Measurements from ENCODE around the gene HSD17B14.
"Not testable (repeated sequence)": the region's sequence is repeated elsewhere in the genome, so short reads cannot be mapped to it uniquely, and the experiment has no call there.

HSD17B14 gene

GRCh38 chr19:48874303-48875135 is 38.2 kb upstream of the HSD17B14 start:
- no peak for FAIRE-seq
- DNase-seq (ENCODE audit: insufficient read length, low spot score), result no peak

DNA sequence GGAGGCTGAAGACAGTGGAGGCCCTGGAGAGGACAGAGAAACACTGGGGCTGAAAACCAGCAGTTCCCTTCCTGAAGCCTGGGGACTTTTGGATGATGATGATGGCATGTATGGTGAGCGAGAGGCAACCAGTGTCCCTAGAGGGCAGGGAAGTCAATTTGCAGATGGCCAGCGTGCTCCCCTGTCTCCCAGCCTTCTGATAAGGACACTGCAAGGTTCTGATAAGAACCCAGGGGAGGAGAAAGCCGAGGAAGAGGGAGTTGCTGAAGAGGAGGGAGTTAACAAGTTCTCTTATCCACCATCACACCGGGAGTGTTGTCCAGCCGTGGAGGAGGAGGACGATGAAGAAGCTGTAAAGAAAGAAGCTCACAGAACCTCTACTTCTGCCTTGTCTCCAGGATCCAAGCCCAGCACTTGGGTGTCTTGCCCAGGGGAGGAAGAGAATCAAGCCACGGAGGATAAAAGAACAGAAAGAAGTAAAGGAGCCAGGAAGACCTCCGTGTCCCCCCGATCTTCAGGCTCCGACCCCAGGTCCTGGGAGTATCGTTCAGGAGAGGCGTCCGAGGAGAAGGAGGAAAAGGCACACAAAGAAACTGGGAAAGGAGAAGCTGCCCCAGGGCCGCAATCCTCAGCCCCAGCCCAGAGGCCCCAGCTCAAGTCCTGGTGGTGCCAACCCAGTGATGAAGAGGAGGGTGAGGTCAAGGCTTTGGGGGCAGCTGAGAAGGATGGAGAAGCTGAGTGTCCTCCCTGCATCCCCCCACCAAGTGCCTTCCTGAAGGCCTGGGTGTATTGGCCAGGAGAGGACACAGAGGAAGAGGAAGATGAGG is 37.4 kb upstream of the HSD17B14 start:
- no peak for FAIRE-seq
- no peak for DNase-seq (ENCODE audit: insufficient read length, low spot score)
- TF ChIP-seq POLR2AphosphoS5 (IDR thresholded peaks at IDR 0.05; ENCODE audit: low read depth, low read length), result no peak; the same call in 1 of the 2 replicates
- no peak for TF ChIP-seq SPI1 (IDR thresholded peaks at IDR 0.05; ENCODE audit: low read depth, low read length)
- TF ChIP-seq POU2F2 (IDR thresholded peaks at IDR 0.05; ENCODE audit: low read depth, low read length), result no peak
- no peak for TF ChIP-seq PAX5 (IDR thresholded peaks at IDR 0.05; ENCODE audit: insufficient read depth, low read length, severe bottlenecking)
- TF ChIP-seq TAF1 (IDR thresholded peaks at IDR 0.05; ENCODE audit: low read depth, low read length), result no peak; the same call in 1 of the 2 replicates
- no peak; the same call in 1 of the 2 replicates for TF ChIP-seq POLR2A (IDR thresholded peaks at IDR 0.05; ENCODE audit: low read depth, low read length)

More at GRCh38 chr19:48874303-48875135, 38.2 kb upstream of the HSD17B14 start:
- TF ChIP-seq TAF1 (IDR thresholded peaks at IDR 0.05; ENCODE audit: low read depth, low read length) (no peak), POLR2A (IDR thresholded peaks at IDR 0.05; ENCODE audit: low read depth, low read length) (no peak), PAX5 (IDR thresholded peaks at IDR 0.05; ENCODE audit: insufficient read depth, low read length, severe bottlenecking) (no peak), POU2F2 (IDR thresholded peaks at IDR 0.05; ENCODE audit: low read depth, low read length) (no peak), SPI1 (IDR thresholded peaks at IDR 0.05; ENCODE audit: low read depth, low read length) (no peak), POLR2AphosphoS5 (IDR thresholded peaks at IDR 0.05; ENCODE audit: low read depth, low read length) (no peak; the same call in 1 of the 2 replicates)

DNA sequence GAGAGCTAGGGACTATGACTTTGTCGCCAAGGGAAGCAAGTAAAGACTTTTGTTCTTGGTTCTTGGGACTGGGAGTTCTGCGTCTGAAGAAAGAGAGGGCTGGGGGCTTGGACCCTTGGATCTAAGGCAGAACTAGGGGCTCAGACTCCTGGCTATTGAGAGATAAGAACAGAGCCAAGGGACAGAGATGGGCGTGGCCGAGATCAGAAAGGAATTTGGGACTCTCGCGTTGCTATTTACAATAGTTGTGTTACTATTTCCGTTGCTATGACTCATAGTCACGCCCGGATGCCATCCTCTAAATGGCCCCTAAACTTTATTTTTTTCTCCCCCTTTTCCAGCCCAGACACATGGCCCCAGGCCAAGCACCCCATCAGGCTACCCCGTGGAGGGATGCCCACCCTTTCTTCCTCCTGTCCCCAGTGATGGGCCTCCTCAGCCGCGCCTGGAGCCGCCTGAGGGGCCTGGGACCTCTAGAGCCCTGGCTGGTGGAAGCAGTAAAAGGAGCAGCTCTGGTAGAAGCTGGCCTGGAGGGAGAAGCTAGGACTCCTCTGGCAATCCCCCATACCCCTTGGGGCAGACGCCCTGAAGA is 36.7 kb upstream of the HSD17B14 start:
- FAIRE-seq, result no peak
- TF ChIP-seq TAF1 (IDR thresholded peaks at IDR 0.05; ENCODE audit: low read depth, low read length) (peak; percentile 17; the same call in 1 of the 2 replicates), POLR2A (IDR thresholded peaks at IDR 0.05; ENCODE audit: low read depth, low read length) (peak; percentile 17), POLR2AphosphoS5 (IDR thresholded peaks at IDR 0.05; ENCODE audit: low read depth, low read length) (no peak), SPI1 (IDR thresholded peaks at IDR 0.05; ENCODE audit: low read depth, low read length) (no peak), PAX5 (IDR thresholded peaks at IDR 0.05; ENCODE audit: insufficient read depth, low read length, severe bottlenecking) (peak; percentile 80)
- peak; percentile 47 for DNase-seq (ENCODE audit: insufficient read length, low spot score)

GRCh38 chr19:48872182-48872883 is 36.0 kb upstream of the HSD17B14 start, which contains the start of gene PPP1R15A:
PPP1R15A (plus strand) TSS chr19:48872421; CDS start chr19:48873234, 813 bp downstream.
- TF ChIP-seq TAF1 (IDR thresholded peaks at IDR 0.05; ENCODE audit: low read depth, low read length) (peak; percentile 95), PAX5 (IDR thresholded peaks at IDR 0.05; ENCODE audit: insufficient read depth, low read length, severe bottlenecking) (peak; percentile 69), POLR2A (IDR thresholded peaks at IDR 0.05; ENCODE audit: low read depth, low read length) (peak; percentile 100), POU2F2 (IDR thresholded peaks at IDR 0.05; ENCODE audit: low read depth, low read length) (peak; percentile 92), POLR2AphosphoS5 (IDR thresholded peaks at IDR 0.05; ENCODE audit: low read depth, low read length) (peak; percentile 100), SPI1 (IDR thresholded peaks at IDR 0.05; ENCODE audit: low read depth, low read length) (peak; percentile 84)
- FAIRE-seq (peak; percentile 97), DNase-seq (ENCODE audit: insufficient read length, low spot score) (peak; percentile 86)

- DNase-seq (ENCODE audit: insufficient read length, low spot score), result not testable (repeated sequence)
- peak; percentile 20 for FAIRE-seq
Measured at GRCh38 chr19:48871471-48872181, 35.3 kb upstream of the HSD17B14 start.

DNA sequence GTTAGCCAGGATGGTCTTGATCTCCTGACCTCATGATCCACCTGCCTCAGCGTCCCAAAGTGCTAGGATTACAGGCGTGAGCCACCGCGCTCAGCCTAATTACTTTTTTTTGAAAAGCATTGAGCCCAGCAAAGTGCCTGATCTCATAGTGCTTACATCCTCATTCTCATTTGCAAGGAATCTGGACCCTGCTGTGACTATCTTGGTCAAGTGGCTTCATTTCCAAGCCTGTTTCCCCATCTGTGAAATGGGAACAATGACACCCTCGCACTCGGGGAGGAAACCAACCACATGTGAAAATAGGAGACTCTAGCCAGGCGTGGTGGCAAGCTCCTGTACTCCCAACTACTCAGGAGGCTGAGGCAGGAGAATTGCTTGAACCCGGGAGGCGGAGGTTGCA is 33.8 kb upstream of the HSD17B14 start:
- TF ChIP-seq POU2F2 (IDR thresholded peaks at IDR 0.05; ENCODE audit: low read depth, low read length) (no peak), SPI1 (IDR thresholded peaks at IDR 0.05; ENCODE audit: low read depth, low read length) (no peak), TAF1 (IDR thresholded peaks at IDR 0.05; ENCODE audit: low read depth, low read length) (no peak), POLR2AphosphoS5 (IDR thresholded peaks at IDR 0.05; ENCODE audit: low read depth, low read length) (no peak), PAX5 (IDR thresholded peaks at IDR 0.05; ENCODE audit: insufficient read depth, low read length, severe bottlenecking) (no peak), POLR2A (IDR thresholded peaks at IDR 0.05; ENCODE audit: low read depth, low read length) (no peak)
- no peak for FAIRE-seq
- DNase-seq (ENCODE audit: insufficient read length, low spot score), result no peak

- TF ChIP-seq PAX5 (IDR thresholded peaks at IDR 0.05; ENCODE audit: insufficient read depth, low read length, severe bottlenecking), result no peak
- TF ChIP-seq POU2F2 (IDR thresholded peaks at IDR 0.05; ENCODE audit: low read depth, low read length), result no peak
- peak; percentile 30; the same call in 1 of the 2 replicates for TF ChIP-seq SPI1 (IDR thresholded peaks at IDR 0.05; ENCODE audit: low read depth, low read length)
- no peak for TF ChIP-seq POLR2A (IDR thresholded peaks at IDR 0.05; ENCODE audit: low read depth, low read length)
- TF ChIP-seq POLR2AphosphoS5 (IDR thresholded peaks at IDR 0.05; ENCODE audit: low read depth, low read length), result no peak
- no peak for TF ChIP-seq TAF1 (IDR thresholded peaks at IDR 0.05; ENCODE audit: low read depth, low read length)
- FAIRE-seq (no peak), DNase-seq (ENCODE audit: insufficient read length, low spot score) (no peak)
Measured at GRCh38 chr19:48868114-48868886, 32.0 kb upstream of the HSD17B14 start, which contains the start of gene PLEKHA4. PLEKHA4 (minus strand) TSS chr19:48868617; CDS start chr19:48867620, 997 bp downstream.
